BE2C (cell line): ENCODE data around the gene TRMT112.

Experiments
- DNase-seq: peaks from one replicate; pipeline ENCODE4 v3.0.0-alpha.2; 2020
- H3K27me3 ChIP-seq: fragments of 250-450 bp; sonication (Bioruptor Pico); 2 replicates; pipeline ENCODE4 v1.5.1; 2020; ENCODE audit warnings: mild to moderate bottlenecking
- H3K36me3 ChIP-seq: fragments of 250-450 bp; sonication (Bioruptor Pico); 2 replicates; pipeline ENCODE4 v1.5.1; 2020; ENCODE audit warnings: mild to moderate bottlenecking
- H3K4me1 ChIP-seq: fragments of 250-450 bp; sonication (Bioruptor Pico); 2 replicates; pipeline ENCODE4 v1.5.1; 2020
- H3K4me3 ChIP-seq: 2 replicates; pipeline ENCODE4 v1.5.1; 2011; ENCODE audit warnings: low read depth, low read length
- H3K9me3 ChIP-seq: fragments of 250-450 bp; sonication (Bioruptor Pico); 2 replicates; pipeline ENCODE4 v1.5.1; 2020
- TF ChIP-seq, protein P1 (sequence below): IDR thresholded peaks from 2 replicates; pipeline ENCODE4 v1.5.1; 2012; ENCODE audit warnings: mild to moderate bottlenecking, low read depth, low read length

Gene TRMT112

DNA sequence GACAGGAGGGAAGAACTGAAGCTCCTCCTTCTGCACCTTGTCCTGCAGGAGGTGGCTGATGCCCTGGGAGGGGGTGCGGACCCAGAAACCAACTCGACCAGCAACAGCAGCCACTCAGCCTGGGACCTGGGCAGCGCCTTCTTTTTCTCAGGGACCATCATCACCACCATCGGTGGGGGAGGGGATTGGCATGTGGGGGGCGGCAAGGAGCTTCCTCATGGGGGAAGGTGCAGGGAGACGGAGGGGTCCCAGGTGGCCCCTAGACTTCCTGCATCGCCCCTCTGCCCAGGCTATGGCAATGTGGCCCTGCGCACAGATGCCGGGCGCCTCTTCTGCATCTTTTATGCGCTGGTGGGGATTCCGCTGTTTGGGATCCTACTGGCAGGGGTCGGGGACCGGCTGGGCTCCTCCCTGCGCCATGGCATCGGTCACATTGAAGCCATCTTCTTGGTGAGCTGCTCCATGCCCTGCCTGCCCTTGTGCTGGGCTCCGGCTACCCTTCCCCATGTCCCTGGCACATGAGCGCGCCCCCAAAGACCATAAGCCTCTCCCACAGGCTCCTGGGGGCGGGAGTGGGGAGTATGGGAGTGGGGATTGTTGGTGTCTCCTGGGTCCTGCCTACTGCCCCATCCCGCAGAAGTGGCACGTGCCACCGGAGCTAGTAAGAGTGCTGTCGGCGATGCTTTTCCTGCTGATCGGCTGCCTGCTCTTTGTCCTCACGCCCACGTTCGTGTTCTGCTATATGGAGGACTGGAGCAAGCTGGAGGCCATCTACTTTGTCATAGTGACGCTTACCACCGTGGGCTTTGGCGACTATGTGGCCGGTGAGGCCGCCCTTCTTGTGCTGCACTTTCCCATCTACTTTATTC, 20.3 kb downstream of the TRMT112 start:
- TF ChIP-seq, protein P1, sequence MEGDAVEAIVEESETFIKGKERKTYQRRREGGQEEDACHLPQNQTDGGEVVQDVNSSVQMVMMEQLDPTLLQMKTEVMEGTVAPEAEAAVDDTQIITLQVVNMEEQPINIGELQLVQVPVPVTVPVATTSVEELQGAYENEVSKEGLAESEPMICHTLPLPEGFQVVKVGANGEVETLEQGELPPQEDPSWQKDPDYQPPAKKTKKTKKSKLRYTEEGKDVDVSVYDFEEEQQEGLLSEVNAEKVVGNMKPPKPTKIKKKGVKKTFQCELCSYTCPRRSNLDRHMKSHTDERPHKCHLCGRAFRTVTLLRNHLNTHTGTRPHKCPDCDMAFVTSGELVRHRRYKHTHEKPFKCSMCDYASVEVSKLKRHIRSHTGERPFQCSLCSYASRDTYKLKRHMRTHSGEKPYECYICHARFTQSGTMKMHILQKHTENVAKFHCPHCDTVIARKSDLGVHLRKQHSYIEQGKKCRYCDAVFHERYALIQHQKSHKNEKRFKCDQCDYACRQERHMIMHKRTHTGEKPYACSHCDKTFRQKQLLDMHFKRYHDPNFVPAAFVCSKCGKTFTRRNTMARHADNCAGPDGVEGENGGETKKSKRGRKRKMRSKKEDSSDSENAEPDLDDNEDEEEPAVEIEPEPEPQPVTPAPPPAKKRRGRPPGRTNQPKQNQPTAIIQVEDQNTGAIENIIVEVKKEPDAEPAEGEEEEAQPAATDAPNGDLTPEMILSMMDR = no peak
- Histone ChIP-seq H3K4me1 (no peaks in the 10 kb centered on the region), H3K36me3 (no peaks in the 10 kb centered on the region), H3K9me3 (no peaks in the 10 kb centered on the region), H3K4me3 (no peak overlapping the region), H3K27me3 (peaks cover 62% of the 10 kb centered on the region)
- DNase-seq = no peak

- no peak overlapping the region for H3K4me3 ChIP-seq
- no peaks in the 10 kb centered on the region for H3K4me1 ChIP-seq
- TF ChIP-seq, protein P1 = no peak
- H3K36me3 ChIP-seq = no peaks in the 10 kb centered on the region
- H3K27me3 ChIP-seq = peaks cover 70% of the 10 kb centered on the region
- DNase-seq = no peak
- H3K9me3 ChIP-seq = no peaks in the 10 kb centered on the region
Observed at GRCh38 chr11:64296236-64296635, 21.1 kb downstream of the TRMT112 start.

DNA sequence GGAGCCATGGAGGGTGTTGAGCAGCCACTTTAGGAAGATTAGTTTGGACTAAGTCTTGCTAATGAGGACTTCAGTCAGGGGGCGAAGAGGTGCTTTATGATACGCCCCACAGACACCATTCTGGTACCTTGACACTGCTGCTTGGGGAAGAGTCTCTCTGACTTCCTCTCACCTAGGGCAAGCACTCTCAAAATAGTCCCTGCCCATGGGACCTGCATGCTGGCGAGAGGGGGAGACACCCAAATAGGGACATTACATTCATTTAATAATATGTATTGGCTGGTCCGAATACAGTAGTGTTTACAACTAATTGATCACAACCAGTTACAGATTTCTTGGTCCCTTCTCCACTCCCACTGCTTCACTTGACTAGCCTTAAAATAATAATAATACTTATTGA, 21.6 kb downstream of the TRMT112 start:
- Histone ChIP-seq H3K4me1 (no peaks in the 10 kb centered on the region), H3K9me3 (no peaks in the 10 kb centered on the region), H3K27me3 (peaks cover 73% of the 10 kb centered on the region), H3K4me3 (no peak overlapping the region), H3K36me3 (no peaks in the 10 kb centered on the region)
- no peak for DNase-seq
- TF ChIP-seq, protein P1 = no peak

DNA sequence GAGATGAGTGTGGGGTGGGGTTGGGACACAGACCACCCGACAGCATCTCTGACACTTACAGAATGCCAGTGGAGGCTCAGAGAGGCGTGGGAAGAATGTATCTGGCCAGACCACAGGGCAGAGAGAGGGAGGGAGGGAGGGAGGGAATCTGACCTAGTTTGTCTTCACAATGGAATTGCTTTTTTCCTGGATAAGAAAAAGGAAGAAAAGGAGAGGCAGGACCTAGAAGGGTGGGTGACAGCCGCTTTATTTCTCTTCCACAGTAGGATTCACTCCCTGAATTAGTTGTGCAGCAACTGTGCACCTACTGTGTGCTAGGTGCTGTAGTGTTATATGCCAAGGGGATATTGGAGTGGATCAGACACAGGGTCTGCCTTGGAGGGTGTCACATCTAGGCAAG, 22.6 kb downstream of the TRMT112 start:
- TF ChIP-seq, protein P1 = no peak
- Histone ChIP-seq H3K4me3 (no peak overlapping the region), H3K27me3 (peaks cover 70% of the 10 kb centered on the region), H3K9me3 (no peaks in the 10 kb centered on the region), H3K4me1 (no peaks in the 10 kb centered on the region), H3K36me3 (no peaks in the 10 kb centered on the region)
- DNase-seq = no peak

DNA sequence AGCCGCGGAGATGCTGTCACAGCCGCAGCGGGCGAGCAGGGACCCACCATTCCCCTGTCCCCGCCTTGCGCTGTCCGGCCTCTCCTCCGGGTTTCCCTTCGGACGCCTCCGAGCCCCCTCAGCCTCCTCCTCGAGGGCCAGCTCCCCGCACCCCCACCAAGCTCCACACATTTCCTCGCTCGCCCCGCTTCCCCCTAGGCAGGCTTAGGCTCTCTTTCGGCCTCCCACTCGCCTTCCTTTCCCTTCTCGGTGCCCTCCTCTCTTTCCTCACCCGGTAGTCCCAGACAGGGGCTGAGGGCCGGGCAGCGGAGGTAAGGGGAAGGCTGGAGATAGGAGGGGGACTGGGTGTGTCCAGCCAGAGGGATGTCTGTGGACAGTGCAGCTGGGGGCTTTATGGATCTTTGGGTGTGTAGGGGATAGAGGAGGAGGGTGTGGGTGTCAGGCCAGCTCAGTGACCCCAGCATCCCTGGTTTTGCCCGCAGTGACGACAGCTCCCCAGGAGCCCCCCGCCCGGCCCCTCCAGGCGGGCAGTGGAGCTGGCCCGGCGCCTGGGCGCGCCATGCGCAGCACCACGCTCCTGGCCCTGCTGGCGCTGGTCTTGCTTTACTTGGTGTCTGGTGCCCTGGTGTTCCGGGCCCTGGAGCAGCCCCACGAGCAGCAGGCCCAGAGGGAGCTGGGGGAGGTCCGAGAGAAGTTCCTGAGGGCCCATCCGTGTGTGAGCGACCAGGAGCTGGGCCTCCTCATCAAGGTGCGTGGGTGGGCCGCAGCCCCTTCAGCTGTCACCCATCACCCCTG, 24.7 kb downstream of the TRMT112 start:
- H3K27me3 ChIP-seq = peaks cover 51% of the 10 kb centered on the region
- no peak overlapping the region for H3K4me3 ChIP-seq

More for the DNA sequence above, 24.7 kb downstream of the TRMT112 start:
- DNase-seq = no peak
- TF ChIP-seq, protein P1 = no peak
- H3K4me1 ChIP-seq = no peaks in the 10 kb centered on the region
- no peaks in the 10 kb centered on the region for H3K36me3 ChIP-seq
- H3K9me3 ChIP-seq = no peaks in the 10 kb centered on the region
